GM18507 (cell line): ENCODE results near the gene MRPL21.

Experiments used
- DNase-seq: peaks from one replicate; pipeline ENCODE4 v3.0.0; 2011; ENCODE audit warnings: low read depth; ENCODE audit not compliant: insufficient read length; ENCODE audit errors: extremely low spot score
- FAIRE-seq: peaks from 2 replicates; lab custom pipeline; 2011; peaks lifted over from hg19 to GRCh38; lab: Jason Lieb, UNC

Gene MRPL21

DNA sequence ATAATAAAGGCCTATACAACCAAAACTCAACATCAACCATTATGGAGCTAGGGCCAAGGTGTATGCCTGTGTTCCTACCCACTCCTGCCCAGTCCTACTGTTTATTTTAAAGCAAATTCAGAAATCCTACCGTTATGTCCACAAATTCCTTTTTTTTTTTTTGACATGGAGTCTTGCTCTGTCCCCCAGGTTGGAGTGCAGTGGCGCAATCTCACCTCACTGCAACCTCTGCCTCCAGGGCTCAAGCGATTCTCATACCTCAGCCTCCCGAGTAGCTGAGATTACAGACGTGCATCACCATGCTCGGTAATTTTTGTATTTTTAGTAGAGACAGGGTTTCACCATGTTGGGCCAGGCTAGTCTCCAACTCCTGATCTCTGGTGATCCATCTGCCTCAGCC, 58.8 kb downstream of the MRPL21 start:
- no peak for FAIRE-seq

DNA sequence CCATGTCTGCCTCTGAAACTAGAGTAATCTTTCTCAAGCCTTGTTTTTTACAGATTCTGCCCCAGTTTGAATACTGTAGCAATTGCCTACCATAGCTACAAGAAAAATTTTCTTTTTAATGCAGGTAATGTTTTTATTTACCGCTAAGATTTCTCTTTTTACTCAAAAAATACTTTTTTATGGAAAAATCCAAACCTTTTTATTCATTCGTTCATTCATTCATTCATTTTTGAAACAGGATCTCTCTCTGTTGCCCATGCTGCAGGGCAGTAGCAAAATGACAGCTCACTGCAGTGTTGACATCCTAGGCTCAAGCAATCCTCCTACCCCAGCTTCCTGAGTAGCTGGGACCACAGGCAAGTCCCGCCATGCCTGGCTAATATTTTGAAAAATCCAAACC, 59.3 kb downstream of the MRPL21 start:
- no peak for DNase-seq
- no peak for FAIRE-seq

More for the DNA sequence above, 58.8 kb downstream of the MRPL21 start:
- DNase-seq, result no peak

DNA sequence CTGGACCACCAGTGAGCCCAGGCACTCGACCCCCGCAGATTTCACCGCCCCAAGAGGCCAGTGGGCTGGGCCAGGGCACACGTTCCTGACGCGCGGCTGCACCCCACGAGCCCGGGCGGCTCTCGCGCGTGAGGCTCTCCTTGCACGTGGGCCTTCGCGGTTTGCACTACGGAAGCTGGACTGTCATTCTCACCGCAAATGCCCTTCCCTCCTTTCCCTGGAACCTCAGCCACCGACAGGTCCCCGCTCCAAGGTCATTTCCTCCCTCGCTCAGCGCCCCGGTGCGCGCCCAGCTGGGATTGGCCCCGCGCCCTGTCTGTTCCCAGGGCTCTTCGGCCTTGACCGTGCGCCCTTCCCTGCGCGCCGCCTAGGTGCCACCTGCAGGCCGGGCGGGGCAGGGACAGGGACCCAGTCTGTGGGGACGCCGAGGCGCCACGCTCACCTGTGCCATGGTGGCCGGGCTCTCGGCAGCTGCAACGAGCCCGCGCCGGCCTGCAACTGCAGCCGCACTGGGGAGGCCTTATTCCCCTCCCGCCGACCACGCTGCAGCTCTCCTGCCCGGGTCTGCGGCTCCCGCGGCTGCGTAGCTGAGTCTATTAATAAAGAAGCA, 59.8 kb downstream of the MRPL21 start:
- FAIRE-seq (peak; percentile 62), DNase-seq (peak; percentile 73)

DNA sequence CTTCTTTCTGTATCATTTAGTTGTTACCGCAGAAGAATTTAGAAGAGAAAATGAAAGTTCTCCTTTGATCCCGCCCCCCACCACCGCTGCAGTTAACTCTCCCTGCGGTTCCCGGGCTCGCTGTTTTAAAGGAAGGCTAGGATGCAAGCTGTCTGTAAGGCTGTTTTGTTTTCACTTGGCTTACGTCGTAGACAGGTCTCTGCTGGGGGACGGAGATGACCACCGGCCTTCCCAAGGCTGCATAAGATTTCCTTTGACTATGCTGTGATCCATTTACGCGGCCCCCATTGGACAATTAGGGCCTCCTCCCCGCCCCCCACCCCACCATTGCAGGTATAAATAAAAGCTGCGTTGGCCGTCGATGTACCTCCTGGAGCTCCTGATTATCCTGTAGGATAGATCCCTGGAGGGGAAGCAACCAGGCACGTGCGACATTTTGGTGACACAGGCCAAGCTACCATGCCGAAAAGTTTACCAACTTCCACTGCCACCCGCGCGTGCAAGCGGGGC, 60.5 kb downstream of the MRPL21 start:
- FAIRE-seq (peak; percentile 47), DNase-seq (no peak)

DNA sequence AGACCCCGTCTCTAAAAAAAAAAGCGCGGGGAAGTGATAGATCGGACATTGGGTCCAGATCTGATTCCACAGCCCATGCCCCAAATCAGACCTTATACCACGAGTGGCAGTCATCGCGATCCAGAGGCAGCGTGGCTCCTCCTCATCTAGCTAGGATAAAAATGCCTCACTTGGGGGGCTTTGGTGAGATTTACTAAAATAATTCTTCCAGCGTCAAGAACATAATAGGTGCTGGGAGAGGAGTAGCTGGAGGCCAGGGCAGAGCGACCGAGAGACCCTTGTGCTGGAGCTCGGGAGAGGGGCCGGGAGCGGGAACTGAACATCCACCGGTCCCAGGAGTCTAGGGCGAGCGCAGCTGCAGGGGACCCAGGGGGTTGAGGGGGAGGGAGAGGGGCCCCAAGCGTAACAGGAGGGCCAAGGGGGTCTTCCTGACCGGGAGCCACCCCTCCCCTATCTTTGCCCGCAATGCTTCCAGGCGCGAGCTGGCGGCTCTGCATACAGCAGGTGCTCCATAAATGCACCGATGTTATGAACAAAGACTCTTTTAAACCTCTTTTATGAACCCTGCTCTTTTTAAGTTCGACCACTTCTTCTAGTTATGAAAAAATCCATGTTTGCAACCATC, 61.1 kb downstream of the MRPL21 start:
- FAIRE-seq, result no peak

DNA sequence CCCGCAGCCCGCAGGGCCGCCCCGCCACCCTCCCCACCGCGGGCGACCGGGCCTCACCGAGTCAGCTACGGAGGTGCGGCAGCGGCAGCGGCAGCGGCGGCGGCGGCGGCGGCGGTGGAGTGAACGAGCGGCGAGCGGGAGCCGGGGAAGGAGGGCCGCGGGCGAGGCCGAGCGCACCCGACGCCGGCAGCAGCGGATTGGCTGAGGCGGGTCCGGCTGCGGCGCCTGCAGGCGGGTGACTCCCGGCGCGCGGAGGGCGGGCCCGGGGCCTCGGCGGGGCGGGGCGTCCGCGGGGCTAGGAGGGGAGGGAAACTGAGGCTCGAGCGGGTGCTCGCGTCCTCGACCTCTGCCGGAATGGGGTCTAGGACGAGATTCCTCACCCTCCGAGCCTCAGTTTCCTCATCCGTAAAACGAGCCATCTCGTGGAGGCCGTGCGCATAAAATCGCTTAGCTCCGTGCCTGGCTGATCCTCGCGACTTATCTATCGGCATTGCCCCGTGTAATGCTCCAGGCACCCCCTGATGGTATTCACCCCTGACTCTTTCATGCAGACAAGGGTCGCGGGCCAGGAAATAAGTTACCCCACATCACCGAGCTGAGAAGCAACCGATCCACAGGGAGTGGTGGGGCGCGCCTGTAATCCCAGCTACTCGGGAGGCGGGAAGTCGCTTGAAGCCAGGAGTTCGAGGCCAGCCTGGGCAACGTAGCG, 61.8 kb downstream of the MRPL21 start, which contains the start of gene CPT1A:
CPT1A (minus strand) TSS at position 199 of the 709 bp plus-strand sequence. CDS start 26,442 bp downstream, outside the sequence.
- FAIRE-seq (no peak), DNase-seq (peak; percentile 67)

More for the DNA sequence above, 61.1 kb downstream of the MRPL21 start:
- DNase-seq, result no peak
